Stimulated activated naive B cell treated with anti-CD40 and anti-IgM and Interleukin-4, amounts not matched to agents 10 μg/mL and 1 μg/mL and 100 μg/mL, for 72 hours (primary cell): ENCODE results near the gene SNRPD3.
"Not testable (repeated sequence)": the region's sequence is repeated elsewhere in the genome, so short reads cannot be mapped to it uniquely, and the experiment has no call there.

Source experiments
- ATAC-seq, 2 donors: fragments of 150-1000 bp; cut with Tn5 transposase; replicated peaks; 2 replicates each; pipeline ENCODE4 v1.10.0; 2021; ENCODE audit warnings: moderate library complexity in 1 of 2
- DNase-seq: peaks from one replicate; pipeline ENCODE4 v3.0.0; 2021
- H3K27ac Mint-ChIP-seq: one replicate; pipeline ENCODE4 v1.8.0; 2022; ENCODE audit warnings: mild to moderate bottlenecking, mixed read lengths
- H3K27me3 Mint-ChIP-seq, 2 donors: one replicate each; pipeline ENCODE4 v1.8.0; 2022; ENCODE audit warnings: mixed read lengths in 2 of 2
- H3K36me3 Mint-ChIP-seq, 2 donors: one replicate each; pipeline ENCODE4 v1.8.0; 2022; ENCODE audit warnings: mixed read lengths in 2 of 2, mild to moderate bottlenecking in 1 of 2
- H3K4me1 Mint-ChIP-seq, 2 donors: one replicate each; pipeline ENCODE4 v1.8.0; 2022; ENCODE audit warnings: mixed read lengths in 2 of 2, mild to moderate bottlenecking in 1 of 2
- H3K4me3 Mint-ChIP-seq, 2 donors: one replicate each; pipeline ENCODE4 v1.8.0; 2022; ENCODE audit warnings: mild to moderate bottlenecking in 2 of 2, mixed read lengths in 2 of 2, moderate library complexity in 1 of 2
- H3K9me3 Mint-ChIP-seq, 2 donors: one replicate each; pipeline ENCODE4 v1.8.0; 2022; ENCODE audit warnings: mixed read lengths in 2 of 2, mild to moderate bottlenecking in 1 of 2

SNRPD3 gene

DNA sequence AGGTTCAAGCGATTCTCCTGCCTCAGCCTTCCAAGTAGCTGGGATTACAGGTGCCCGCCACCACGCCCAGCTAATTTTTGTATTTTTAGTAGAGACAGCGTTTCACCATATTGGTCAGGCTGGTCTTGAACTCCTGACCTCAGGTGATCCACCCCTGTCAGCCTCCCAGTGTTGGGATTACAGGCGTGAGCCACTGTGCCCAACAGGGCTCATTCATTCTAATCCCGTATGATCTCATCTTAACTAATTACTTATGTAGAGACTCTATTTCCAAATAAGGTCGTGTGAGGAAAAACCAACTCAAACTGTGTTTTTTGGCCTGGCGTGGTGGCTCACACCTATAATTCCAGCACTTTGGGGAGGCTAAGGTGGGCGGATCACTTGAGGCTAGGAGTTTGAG, 41.3 kb downstream of the SNRPD3 start:
- not testable (repeated sequence) for H3K4me3 Mint-ChIP-seq, H3K27me3 Mint-ChIP-seq, H3K36me3 Mint-ChIP-seq, DNase-seq, H3K27ac Mint-ChIP-seq, H3K4me1 Mint-ChIP-seq, H3K9me3 Mint-ChIP-seq, ATAC-seq

DNA sequence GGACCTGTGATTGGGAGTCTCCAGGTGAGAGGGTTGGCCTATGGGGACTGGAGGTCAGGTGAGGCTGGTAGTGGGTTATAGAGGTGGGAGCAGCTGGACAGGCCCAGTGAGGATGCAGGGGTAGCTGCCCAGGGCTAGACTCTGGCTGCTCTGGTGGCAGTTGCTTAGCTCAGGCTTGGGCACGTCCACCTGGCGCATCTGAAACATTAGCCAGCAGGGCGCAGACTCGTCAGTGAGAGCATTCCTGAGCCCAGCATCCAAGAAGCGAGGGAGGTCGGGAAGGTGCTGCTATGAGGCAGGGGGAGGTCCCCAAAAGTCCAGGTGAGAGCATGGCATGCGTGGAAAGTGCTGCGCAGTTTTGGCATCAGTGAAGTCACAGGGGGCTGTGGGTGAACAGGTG, 43.7 kb downstream of the SNRPD3 start:
- no peak for DNase-seq
- H3K27ac Mint-ChIP-seq: no peak overlapping the region
- no peaks in the 10 kb centered on the region for H3K36me3 Mint-ChIP-seq
- no peak overlapping the region for H3K4me3 Mint-ChIP-seq
- H3K27me3 Mint-ChIP-seq: no peaks in the 10 kb centered on the region
- no peak for ATAC-seq
- H3K4me1 Mint-ChIP-seq: peaks cover 11 to 12% of the 10 kb centered on the region in 2 donors
- H3K9me3 Mint-ChIP-seq: no peaks in the 10 kb centered on the region

DNA sequence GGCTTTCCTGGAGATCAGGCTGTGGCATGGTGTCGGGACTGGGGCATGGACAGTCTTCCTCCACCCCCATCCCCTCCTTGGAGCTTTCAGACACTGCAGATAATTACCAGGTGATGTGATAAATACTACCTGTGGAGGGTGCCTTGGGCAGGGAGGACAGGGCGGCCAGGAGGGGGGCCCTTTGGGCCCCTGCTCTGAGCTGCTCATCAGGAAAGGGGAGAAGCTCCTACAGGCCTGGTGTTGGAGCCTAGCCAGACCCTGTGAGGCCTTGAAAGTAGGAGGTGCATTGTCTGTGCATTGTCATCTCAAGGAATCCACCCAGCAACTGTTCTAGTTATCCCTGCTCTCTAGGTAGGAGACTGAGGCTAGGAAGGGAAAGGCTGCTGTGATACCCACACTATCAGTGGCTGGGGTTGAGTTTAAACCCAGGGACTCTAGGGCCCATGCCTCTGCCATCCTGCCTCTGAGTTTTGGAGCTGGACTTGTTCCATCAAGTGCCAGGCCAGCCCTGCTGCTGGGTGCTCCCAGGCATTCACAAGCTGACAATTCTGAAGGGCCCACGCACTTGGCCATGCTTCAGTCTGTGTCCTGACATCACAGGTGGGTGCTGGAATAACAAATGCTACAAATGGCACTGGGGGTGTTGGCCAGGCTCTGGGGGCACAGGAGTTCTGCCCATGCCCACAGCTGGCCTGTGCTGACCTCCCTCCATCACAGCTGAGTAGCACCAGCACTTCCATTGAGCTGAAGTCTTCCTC, 44.3 kb downstream of the SNRPD3 start:
- peaks cover 11 to 12% of the 10 kb centered on the region in 2 donors for H3K4me1 Mint-ChIP-seq
- ATAC-seq, H3K27me3 Mint-ChIP-seq, H3K36me3 Mint-ChIP-seq, H3K4me3 Mint-ChIP-seq, H3K27ac Mint-ChIP-seq, H3K9me3 Mint-ChIP-seq, DNase-seq: not testable (repeated sequence)

DNA sequence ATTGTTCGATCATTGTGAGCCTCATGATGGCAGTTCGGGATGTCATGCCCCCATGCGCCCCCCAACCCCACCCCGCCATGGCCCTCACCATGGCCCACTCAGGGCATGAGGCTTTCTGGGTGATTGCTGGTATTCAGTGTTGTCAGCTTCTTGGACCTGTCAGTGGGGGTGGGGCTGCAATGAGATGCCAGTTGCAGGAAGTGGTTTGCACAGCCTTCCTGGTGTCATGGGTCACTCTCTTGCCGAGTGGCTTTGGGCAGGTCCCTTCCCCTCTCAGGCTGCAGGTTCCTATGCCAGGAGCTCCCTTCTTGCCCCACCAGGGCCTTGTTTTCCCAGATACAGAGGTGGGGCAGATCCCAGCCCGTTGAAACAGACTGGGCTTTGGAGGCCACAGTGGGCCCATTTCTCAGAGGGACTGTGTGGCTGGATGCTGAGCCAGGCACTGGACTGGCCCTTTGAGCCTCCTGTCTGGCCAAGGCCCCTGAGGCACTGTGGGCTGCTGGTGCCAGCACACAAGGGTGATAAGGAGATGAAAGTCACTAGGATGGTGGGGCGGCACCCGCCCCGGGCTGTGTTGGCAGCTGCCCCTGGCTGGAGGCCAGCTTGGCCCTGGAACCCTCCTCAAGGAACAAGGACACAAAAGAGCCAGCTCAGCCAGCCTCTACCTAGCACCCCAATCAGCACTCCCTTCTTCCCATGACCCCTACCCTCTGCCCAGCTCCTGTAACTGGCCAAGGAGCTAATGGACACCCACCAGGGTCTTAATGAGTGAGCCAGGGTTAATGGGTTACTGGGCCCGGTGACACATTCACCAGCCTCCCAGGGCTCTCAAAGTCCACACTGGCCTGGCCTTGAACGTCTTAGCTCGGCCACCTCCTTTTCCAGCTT, 45.7 kb downstream of the SNRPD3 start:
- no peaks in the 10 kb centered on the region for H3K27me3 Mint-ChIP-seq
- DNase-seq (no peak), ATAC-seq (peak in 1 of 2 donors; percentile 29)
- no peaks in the 10 kb centered on the region for H3K36me3 Mint-ChIP-seq
- no peak overlapping the region for H3K4me3 Mint-ChIP-seq
- peak overlapping the region; percentile 42 for H3K27ac Mint-ChIP-seq
- H3K9me3 Mint-ChIP-seq: no peaks in the 10 kb centered on the region
- H3K4me1 Mint-ChIP-seq: peaks cover 11 to 12% of the 10 kb centered on the region in 2 donors

DNA sequence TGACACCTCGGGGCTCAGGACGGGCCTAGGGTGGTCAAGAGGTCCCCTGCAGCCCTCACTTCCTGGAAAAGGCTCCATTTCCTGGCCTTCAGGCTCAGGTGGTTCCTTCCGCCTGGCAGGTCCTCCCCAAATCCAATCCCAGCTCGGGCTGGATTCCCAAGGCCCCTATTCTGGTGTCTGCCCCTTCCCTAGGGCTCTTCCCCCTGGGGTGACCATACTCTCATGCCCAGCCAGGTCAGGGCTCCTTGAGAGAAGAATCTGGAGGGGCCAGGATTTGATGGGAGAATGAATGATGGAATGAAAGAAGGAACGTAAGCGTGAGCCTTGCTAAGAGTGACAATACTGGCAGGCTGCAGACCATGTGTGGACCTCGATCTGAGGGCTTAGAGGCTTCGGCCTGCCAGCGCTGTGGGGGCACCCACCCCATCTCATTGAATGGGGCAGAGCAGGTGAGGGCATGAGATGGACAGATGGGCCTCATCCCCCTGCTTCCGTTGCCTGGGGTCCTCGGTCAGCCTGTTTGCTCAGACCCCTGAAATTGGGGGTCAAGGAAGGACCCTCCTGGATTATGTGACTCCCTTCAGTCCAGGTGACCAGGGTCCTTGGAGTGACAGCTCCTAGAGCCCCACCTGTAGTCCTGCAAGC, 46.4 kb downstream of the SNRPD3 start:
- H3K27me3 Mint-ChIP-seq, H3K9me3 Mint-ChIP-seq, H3K4me3 Mint-ChIP-seq, DNase-seq, H3K27ac Mint-ChIP-seq, ATAC-seq, H3K36me3 Mint-ChIP-seq: not testable (repeated sequence)
- H3K4me1 Mint-ChIP-seq: peaks cover 11 to 12% of the 10 kb centered on the region in 2 donors

DNA sequence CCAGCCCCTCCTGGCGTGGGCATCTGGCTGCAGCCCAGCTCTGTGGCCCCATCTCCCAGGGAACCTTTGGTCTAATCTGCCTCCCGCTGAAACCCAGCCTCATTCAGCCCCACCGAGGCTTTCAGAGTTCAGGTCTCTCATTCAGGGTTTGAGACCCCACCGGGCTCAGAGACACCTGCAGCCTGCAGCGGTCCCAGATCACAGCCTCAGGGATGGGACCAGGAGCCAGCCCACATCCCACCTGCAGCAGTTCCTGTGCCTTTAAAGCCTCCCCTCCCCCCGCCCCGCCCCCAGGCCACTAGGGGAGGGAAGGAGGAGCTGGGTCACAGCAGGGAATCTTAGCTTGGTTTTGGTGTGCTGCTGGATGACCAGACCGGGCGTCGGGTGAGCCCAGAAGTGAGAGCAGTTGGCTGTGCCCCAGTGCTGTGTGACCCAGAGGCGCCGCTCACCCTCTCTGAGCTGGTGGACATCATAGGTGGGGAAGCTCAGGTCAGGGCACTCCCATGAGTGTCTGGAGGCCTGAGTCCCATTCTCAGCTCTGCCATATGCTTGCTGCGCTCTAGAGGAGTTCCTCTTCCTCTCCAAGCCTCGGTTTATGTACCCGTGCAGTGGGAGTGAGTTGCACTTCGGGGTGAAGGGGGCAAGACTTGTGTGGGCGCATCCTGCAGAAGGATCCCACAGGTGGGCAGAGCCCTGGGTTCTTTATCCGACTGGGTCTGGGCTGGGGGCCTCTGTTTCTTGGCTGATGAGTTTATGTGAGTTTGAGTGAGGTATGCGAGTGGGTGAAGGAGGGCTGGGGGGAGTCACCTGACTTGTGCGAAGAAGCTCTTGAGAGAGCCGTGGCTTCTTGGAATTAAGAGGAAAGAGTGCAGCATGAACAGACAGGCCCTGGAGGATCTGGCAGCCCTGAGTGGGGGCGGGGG, 47.3 kb downstream of the SNRPD3 start, which contains the start of gene GGT1:
Gene GGT1 (plus strand): TSS at position 347 of the 923 bp plus-strand sequence. CDS start 7,889 bp downstream, outside the sequence.
- not testable (repeated sequence) for H3K9me3 Mint-ChIP-seq, H3K36me3 Mint-ChIP-seq, DNase-seq, H3K27me3 Mint-ChIP-seq, ATAC-seq
- Mint-ChIP-seq H3K4me3 (peak within 1 kb of the TSS; percentile 30 to 61), H3K4me1 (peaks cover 16 to 20% of the 10 kb centered on the region in 2 donors), H3K27ac (peak within 1 kb of the TSS; percentile 38)

DNA sequence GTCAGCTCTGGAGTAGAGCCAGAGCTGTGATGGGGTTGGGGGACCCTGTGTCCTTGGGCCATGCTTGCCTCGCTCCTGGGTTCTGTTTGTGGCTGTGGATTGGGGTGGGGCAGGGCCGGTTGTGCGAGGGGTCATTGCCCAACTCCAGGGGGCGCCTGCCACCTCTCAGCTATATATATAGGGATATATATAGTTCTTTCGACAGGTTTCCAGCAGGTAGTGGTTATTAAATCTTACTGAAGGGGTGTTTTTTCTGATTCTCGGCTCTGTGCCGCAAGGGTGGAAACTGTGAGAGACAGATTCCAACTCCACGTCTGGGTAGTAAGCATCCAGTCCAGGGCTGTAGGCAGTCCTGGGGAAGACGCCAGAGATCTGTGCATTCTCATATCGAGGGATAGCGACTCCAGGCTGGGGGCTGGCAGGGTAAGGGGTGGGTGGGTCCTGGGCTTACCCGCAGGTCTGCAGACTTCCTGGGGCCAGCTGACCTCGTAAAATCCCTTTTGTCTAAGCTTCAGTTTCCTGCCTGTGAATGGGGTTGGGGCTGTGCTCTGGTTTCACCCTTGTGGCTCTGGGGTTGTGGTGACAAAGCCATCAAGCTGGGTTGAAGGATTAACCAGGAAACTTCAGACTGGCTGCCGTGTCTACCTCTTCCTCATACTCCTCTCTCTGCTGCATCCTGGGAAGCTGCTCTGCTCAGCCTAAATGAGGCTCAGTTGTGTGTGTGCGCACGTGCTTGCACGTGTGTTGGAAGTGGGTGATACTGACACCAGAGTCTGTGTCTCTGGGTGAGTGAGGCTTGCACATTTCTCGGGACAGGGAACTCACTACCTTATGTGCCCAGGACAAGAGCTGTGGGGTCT, 48.2 kb downstream of the SNRPD3 start:
- H3K4me1 Mint-ChIP-seq: peaks cover 16 to 23% of the 10 kb centered on the region in 2 donors
- H3K9me3 Mint-ChIP-seq, H3K27me3 Mint-ChIP-seq, H3K36me3 Mint-ChIP-seq, DNase-seq: not testable (repeated sequence)
- peak overlapping the region; percentile 39 to 61 for H3K4me3 Mint-ChIP-seq
- H3K27ac Mint-ChIP-seq: peak overlapping the region; percentile 39
- ATAC-seq: peak; percentile 31 to 35

DNA sequence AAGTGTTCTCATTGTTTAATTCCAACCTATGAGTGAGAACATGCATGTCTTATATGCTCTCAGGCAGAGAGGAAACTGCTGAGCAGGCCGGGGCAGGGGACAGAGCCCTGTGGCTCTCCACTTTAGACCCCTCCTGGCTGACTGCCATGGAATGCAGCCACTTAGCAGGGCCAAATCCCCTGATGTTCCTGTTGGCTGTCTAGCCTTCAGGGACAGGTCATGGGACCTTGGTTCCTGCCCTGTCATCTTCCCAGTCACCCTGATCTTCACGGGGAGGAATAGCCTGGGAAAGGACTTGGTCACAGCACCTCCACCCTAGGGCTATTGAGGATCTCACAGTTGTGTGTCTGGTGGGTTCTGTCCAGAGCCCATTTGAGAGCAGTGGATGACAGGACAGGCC, 50.5 kb downstream of the SNRPD3 start:
- Mint-ChIP-seq H3K27ac (peak overlapping the region; percentile 67), H3K4me1 (peaks cover 16 to 23% of the 10 kb centered on the region in 2 donors)
- not testable (repeated sequence) for H3K36me3 Mint-ChIP-seq, DNase-seq, ATAC-seq, H3K4me3 Mint-ChIP-seq, H3K9me3 Mint-ChIP-seq, H3K27me3 Mint-ChIP-seq

DNA sequence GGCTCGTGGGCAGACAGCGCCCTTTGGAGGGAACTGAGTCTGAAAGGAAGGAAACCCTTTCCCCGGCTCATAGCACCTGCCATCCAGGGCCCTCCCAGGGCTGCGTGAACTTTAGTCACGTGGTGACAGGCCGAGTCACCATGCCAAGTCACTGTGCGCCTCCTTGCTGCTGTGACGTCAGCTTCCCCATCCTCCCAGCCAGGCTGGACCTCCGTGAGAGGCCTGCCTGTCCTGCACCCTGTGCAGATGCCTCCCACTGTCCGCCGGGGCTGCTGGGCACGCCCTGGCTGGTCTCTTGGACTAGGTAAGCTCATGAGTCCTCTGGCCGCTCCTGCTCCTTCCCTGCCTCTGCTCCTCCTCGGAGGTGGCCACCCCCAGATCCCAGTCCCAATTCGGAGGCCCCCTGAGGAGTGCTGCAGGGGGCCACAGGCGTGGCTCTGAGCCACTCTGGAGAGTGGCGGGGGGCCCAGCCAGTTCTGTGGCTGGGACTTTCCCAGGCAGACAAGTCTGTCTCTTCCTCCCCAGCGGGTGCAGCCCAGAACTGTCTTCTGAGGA, 51.7 kb downstream of the SNRPD3 start:
- Mint-ChIP-seq H3K27ac (peak overlapping the region; percentile 97), H3K4me3 (peak overlapping the region; percentile 75 to 95), H3K4me1 (peaks cover 14 to 23% of the 10 kb centered on the region in 2 donors)
- not testable (repeated sequence) for H3K9me3 Mint-ChIP-seq, H3K27me3 Mint-ChIP-seq, H3K36me3 Mint-ChIP-seq
- DNase-seq (peak; percentile 44), ATAC-seq (peak; percentile 65 to 83)

DNA sequence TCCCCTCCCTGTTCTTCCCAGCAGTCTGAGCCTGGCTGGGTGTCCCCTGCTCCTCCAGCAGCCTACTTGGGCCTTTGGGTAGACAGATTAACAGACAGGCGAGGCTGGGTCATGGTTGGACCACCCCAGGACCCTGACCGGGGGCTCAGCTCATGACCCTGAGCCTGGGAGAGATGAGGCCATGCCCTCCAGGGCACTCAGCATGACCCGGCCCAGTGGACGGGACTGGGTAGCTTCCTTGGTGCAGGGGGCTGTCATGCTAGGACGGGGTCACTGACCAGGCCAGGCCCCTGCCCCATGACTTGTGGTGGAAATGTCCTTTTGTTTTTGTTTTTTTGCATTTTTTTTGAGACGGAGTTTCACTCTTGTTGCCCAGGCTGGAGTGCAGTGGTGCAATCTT, 52.5 kb downstream of the SNRPD3 start:
- ATAC-seq, DNase-seq, H3K36me3 Mint-ChIP-seq, H3K9me3 Mint-ChIP-seq, H3K27me3 Mint-ChIP-seq: not testable (repeated sequence)
- Mint-ChIP-seq H3K4me1 (peaks cover 12 to 21% of the 10 kb centered on the region in 2 donors), H3K27ac (peak overlapping the region; percentile 47), H3K4me3 (peak overlapping the region in 1 of 2 donors; percentile 95)

DNA sequence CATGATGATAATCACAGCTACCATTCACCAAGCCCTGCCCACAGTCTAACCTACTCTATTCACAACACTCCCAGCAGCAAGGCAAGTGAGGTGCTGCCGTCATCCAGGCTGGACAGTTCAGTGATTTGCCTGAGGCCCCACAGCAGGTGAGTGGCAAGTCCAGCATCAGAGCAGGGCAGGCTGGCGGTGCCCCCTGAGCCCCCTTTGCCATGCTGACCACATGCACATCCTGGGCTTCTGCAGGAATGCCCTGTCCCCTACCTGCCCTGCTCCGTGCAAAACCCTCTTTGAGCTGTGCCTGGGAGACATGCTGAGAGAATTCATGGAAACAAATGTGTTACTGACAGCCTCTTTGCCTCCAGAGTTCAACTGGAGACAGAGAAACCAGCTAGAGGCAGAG, 54.1 kb downstream of the SNRPD3 start:
- H3K4me3 Mint-ChIP-seq, DNase-seq, H3K27me3 Mint-ChIP-seq, H3K27ac Mint-ChIP-seq, ATAC-seq, H3K36me3 Mint-ChIP-seq, H3K9me3 Mint-ChIP-seq: not testable (repeated sequence)
- H3K4me1 Mint-ChIP-seq: peaks cover 6 to 12% of the 10 kb centered on the region in 2 donors

DNA sequence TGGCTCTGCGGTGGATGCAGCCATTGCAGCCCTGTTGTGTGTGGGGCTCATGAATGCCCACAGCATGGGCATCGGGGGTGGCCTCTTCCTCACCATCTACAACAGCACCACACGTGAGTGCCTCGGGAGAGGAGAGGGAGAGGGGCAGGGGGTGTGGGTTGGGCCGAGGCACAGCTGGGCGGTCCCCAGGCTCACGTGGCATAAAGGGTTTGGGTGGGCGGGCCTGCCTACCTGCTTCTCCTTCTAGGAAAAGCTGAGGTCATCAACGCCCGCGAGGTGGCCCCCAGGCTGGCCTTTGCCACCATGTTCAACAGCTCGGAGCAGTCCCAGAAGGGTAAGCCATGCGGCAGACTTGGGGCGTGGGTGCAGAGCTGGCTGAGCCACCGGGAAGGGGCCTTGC, 59.0 kb downstream of the SNRPD3 start:
- H3K9me3 Mint-ChIP-seq, DNase-seq, H3K27me3 Mint-ChIP-seq, ATAC-seq, H3K36me3 Mint-ChIP-seq, H3K27ac Mint-ChIP-seq, H3K4me3 Mint-ChIP-seq, H3K4me1 Mint-ChIP-seq: not testable (repeated sequence)
